Middle frontal gyrus (tissue), 1 donor: Measurements from ENCODE around the gene HDAC1.
"Not testable (repeated sequence)": the region's sequence is repeated elsewhere in the genome, so short reads cannot be mapped to it uniquely, and the experiment has no call there.

Experiments
- DNase-seq: peaks from one replicate; pipeline ENCODE4 v3.0.0-alpha.2; 2015; ENCODE audit warnings: low spot score; ENCODE audit errors: extremely low spot score

HDAC1 gene

DNA sequence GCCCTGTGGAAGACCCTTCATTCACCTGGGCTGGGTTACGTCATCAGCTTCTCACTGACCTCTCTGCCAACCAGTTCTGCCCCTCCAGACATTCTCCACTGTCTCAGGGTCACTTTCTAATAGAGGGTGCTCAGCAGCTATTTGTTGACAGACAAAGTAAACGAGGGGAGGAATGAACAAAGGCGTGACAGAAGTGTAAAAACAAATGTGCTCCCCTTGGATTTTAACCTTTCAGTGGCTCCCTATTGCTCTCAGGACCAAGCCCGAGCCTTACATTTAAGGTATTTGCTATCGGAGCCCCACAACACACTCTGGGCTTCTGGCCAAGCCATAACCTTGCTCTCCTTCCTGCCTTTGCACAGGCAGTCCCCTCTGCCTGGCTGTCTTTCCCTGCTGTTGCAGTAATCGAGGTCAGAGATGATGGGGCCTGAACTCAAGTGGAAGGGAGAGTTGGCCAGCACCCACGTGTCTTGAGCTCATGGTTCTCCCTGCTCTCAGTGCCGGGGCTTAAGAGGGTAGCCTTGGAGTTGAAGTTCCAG, 53.5 kb downstream of the HDAC1 start:
- no peak for DNase-seq

DNA sequence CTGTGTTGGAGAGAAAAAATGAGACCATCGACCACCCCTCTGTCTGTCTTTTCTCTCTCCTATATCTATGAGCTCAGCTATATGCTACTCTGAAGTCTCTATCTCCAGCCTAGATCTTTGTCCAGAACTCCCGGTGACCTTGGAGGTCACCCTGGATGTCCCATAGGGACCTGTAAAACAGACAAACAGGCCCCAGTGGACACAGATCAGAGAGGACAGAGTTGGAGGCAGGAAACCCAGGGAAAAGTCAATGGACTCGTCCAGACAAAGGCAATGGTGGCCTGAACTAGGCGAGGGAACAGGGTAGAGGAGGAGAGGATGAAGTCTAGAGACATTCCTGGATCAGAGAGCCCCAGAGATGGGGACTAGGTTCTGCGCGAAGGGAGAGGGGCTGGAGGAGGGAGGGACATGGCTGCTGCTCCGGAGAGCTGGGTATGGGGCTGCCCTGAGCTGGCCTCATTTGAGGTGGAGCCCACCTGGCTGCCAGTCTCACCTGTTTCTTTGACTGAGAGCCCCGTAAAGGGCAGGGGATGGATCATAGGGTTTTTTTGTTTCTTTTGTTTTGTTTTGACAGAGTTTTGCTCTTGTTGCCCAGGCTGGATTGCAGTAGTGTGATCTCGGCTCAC, 54.8 kb downstream of the HDAC1 start:
- no peak for DNase-seq

DNA sequence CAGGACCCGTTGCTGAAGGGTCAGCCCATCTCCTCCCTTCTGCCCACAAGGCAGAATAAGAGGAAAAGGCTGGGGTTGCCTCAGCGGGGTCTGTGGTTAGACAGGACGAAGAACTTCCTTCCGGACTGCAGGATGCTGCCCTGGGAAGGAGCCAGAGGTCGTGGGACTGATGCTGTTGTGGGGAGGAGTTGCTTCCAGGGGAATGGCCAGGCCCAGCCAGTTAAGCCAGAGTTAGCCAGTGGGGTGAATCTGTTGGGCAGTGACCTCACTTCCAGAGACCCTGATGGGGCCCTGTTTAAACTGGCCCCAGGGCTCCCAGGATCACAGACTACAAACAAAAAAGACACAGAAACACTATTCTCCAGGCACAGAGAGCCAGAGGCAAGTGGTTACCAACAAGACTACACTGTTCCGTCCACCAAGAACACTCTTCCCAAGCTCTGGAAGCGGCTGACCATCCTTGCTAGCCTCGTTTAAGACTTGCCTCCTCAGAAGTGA, 57.4 kb downstream of the HDAC1 start:
- DNase-seq: no peak

DNA sequence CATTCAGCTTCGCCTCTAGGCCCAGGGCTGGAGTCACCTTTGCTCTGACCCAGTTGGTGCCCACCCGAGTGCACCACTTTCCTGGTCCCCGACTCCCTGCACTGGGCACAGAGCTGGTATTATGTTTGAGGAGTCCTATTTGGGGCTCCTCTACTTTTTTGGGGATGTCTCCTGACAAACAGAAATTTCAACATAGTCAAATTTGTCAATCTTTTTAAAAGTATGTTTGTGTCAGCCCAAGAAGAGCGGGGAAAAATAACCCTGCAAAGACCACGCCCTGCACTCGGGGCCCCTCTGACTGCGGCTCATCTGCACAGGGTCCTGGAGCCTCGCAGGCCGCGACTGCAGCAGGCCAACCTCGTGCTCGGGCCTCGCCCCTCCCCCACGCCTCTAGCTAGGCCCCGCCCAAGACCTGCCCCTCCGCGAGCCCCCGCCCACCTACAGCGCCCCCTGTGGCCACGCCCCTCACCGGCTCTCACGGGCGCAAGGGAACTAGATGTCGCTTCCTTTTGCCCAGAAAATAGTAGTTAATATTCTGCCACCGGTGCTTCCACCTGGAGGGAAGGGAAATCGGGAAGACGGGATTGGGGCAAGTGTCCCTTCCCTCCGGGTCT, 59.0 kb downstream of the HDAC1 start:
- DNase-seq: no peak

DNA sequence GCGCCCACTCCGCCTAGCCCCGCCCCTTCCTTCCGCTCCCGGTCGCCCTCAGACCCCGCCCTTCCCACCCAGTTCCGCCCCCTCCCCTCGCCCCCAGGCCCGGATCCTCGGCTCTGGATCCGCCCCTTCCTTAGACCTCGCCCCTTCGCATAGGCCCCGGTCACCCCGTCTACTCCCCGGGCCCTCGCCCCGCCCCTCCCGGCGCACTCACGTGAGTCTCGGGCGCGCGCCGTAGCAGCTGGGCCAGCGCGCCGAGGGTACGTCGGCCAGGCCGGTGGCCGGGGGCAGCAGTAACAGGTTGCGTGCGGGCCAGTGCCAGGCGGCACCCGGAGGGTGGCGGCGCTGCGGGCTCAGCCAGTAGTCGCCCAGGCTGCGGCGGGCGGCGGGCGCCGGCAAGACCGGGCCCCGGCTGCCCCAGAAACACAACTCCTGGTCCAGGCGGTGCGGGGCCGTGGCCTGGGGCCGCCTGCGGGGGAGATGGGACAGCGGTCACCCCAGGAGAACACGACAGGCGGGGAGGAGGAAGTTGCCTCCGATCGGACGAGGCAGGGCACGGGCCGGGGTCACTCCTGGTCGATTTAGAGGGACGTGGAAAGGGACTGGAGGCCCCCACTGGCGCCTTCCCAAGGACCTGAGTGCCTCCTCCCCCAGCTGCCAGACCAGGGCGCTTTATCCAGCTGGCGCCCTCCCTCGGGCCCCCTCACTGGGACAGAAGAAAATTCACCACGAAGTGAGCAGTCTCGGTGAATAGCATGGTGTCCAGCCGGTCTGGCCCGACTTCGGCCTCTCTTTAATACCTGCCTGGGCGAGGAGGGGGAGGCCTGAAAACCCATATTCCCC, 59.7 kb downstream of the HDAC1 start:
- peak; percentile 80 for DNase-seq

DNA sequence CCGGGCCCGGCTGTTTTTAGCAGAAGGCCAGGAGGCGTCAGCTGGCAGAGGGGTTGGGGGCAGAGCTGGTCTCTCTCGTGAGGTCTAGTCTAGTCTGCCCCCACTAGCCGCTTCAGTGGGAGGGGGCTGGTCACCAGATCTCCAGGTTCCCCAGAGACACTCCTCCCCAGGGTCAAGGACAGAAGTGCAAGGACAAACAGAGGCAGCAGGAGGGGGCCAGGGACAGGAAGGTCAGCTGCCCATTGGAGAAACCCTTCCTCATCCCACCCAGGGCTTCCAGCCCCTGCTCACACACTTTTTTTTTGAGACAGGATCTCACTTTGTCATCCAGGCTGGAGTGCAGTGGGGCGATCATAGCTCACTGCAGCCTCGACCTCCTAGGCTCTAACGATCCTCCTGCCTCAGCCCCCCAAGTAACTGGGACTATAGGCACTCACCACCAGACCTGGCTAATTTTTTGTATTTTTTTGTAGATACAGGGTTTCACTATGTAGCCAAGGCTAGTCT, 60.4 kb downstream of the HDAC1 start:
- no peak for DNase-seq

DNA sequence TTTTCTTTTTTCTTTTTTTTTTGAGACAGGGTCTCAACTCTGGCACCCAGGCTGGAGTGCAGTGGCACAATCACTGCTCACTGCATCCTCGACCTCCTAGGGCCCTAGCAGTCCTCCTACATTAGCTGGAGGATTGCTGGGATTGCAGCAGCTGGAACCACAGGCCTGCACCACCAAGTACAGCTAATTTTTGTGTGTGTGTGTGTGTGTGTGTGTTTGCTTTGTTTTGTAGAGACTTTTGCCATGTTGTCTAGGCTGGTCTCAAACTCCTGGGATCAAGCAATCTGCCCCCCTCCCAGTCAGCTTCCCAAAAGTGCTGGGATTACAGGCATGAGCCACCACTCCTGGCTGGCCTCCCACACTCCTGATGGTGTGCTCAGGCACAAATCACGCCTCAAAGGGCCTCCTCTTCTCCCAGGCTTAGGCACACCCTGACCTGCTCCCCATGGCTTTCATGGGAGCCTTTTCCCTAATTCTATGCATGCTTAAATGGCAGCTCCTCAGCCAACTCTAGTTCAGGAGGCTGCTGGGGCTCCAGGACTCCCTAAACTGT, 61.0 kb downstream of the HDAC1 start:
- no peak for DNase-seq

DNA sequence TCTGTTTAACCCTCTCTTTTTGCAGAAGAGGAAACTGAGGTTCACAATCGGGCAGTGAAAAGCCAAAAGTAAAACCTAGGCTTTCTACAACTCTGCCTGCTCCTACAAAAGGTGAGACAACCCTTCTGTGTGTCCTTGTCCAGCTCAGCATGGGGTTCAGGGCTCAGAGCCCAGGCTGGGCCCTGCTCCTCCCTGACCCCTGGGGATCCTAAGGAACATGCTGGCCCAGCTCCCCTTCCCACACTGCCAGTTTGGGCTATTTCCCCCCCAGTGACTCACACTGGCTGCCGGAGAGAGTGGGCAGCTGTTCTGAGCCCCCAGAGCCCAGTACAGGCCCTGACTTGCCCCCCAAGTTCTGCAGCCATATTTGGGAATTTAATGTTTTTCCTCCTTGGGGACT, 61.5 kb downstream of the HDAC1 start:
- no peak for DNase-seq

DNA sequence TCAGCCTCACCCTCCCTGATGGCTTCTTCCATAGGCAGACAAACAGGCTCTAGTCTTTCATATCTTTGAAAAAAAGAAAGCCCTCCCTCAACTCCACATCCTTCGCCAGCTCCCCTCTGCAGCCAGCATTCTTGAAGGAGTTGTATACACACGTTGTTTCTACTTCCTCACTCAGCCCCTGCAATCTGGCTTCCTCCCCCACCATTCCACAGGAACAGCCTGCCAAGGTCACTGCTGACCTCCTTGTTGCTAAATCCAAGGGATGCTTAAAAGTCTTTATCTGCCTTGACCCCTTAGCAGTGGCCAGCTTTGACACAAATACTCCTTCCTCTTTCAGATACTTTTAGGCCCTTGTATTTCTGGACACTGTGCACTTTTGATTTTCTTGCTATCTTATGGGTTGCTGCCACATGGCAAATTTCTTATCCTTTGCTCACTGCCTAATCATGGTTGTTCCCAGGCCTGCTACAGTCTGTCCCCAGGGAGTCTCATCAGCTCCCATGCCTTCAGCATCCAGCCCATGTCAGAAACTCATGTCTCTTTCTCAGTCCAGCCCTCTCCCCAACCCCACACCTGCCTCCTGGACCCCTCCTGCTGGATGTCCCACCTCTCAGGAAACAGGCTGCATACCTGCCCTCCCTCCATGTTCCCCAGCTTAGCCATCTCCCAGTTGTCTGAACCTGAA, 62.1 kb downstream of the HDAC1 start:
- no peak for DNase-seq

DNA sequence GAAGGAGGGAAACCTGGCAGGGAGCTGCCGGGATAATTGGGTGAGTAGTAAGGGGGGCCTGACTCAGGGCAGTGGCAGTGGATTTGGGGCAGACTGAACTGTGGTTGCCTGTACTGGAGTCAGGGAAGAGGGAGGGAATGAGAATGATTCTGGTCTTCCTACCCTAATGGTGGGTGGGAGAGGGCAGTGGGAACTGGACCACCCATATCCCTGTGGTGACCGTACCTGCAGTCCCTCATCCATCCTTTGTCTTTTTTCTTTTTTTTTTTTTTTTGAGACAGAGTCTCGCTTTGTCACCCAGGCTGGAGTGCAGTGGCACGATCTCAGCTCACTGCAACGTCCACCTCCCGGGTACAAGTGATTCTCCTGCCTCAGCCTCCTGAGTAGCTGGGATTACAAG, 63.9 kb downstream of the HDAC1 start:
- DNase-seq: not testable (repeated sequence)

DNA sequence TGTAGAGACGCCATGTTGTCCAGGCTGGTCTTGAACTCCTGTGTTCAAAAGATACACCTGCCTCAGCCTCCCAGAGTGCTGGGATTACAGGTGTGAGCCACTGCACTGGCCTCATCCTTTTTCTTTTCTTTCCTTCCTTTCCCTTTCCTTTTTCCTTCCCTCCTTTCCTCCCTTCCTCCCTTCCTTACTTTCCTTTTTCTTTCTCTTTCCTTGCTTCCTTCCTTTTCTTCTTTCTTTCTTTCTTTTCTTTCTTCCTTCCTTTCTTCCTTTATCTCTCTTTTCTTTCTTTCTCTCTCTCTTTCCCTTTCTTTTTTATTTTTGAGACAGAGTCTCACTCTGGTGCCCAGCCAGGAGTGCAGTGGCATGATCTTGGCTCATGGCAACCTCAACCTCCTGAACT, 64.6 kb downstream of the HDAC1 start:
- no peak for DNase-seq

DNA sequence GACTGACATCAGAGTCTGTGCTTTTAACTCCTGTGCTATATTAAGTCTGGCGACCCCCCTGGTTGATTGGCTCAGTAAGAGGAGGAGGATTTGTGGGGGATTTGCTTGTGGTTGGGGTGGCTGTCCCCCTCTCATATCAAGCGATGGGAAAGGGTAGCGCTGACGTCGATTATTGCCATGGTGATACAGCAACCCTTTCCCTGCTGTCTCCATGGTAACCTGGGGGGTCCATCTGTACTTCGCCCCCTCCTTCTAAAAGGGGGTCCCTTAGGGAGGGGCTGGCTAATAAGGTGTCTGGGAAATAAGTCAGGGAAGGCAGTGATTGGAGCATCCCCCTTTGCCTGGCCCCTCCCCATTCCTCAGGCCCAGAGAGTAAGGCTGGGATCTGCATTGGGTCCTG, 65.7 kb downstream of the HDAC1 start:
- DNase-seq: no peak

DNA sequence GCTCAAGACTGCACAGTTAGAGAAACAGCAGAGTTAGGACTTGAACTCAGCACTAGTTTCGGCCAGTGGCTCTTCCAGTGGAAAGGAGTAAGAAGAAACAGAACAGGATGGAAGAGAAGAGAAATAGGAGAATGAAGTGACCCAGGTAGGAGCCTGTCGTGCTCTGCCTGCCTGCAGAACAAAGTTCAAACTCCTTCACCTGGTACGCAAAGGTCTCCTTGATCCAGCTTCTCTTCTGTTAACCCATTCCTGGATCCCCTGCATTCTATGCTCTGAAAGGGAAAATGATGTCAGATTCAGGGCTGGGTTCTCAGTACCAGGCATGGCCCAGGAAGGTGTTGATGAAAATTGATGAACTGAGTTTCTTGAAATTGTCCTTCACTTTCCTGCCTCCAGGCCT, 66.6 kb downstream of the HDAC1 start:
- DNase-seq: no peak

DNA sequence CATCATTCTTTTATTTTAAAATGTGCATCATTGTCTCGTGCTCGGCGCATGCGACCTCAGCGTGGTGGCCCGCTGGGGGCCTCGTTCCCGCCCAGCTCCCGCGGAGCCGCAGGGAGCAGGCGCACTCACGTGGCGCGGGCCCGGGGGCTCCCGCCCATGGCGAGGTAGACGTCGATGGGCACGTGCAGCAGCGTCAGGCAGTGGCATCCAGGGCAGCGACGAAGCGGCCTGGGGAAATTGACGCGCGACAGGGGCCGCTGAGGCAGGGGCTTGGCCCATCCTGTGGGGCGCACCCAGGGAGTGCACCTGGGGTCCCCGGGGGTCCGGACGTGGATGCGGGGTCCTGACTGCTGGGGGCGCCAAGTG, 69.4 kb downstream of the HDAC1 start:
- no peak for DNase-seq

DNA sequence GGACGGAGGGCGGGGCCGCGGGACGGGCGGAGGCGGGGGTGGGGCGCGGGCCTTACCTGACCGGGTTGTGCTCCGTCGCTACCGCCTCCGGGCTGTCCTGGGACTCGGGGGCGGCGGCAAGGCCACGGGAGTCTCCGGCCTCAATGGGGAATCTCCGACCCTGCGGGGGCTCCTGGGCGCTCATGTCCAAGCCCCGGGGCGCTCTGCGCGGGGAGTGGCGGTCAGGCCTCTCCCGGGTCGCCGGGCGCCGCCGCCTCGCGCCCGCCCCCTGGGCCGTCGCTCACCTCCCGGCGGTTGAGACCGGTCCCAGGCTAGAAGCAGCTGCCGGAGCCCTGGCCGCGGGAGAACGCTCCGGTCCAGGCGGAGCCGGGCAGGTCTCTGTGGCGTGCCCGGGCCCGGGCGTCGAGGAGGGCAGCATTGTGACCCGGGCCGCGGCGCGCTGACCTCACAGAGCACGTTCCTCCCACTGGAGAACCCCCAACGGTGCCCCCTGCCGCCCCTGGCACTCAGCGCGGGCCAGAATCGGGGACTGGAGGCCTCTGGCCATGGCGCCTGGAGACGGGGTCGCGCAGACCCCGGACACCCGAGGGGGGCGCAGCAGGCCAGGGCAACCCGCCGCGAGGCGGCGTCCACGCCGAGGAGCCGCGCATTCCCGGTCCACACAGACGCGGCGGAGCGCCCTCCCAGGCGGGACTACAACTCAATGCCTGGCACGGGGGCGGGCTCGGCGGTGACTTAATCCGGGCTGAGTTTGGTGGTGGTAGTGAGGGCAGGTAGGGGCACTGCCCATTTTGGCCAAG, 70.0 kb downstream of the HDAC1 start:
- peak; percentile 34 for DNase-seq

DNA sequence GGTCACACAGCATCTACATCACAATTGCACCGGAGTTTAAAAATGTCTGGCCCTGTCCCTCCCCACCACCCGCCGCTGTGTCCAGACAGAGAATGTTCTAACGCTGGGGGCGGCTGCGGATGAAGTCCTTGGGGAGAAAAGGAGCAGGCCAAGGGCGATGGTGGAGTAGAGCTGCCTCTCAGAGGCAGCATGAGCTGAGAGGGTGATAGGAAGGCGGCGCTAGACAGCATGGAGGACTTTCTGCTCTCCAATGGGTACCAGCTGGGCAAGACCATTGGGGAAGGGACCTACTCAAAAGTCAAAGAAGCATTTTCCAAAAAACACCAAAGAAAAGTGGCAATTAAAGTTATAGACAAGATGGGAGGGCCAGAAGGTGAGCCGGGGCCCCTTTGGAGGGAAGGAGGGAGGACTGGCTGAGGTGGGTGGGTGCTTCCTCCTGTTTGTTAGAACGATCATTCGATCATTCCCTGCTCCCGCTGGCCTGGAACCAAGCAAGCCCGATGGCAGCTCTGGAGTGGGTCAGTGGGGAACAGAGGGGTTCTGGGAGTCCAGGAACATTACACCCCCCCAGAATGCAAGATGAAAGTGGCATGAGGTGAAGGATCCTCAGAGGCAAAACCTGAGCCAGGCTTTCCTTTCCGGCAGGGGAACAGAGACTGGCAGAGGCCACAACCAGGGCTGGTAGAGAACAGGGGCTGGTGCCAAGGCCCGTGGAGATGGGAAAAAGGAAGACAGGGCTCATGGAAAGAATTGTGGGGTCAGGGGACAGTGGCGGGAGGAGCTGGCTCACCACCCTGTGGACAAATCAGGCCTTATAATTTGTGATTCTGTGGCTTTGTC, 70.8 kb downstream of the HDAC1 start, which contains the start of the genes FAM229A and TSSK3:
Gene FAM229A (minus strand): TSS at position 12 of the 840 bp plus-strand sequence. CDS start 394 bp downstream, outside the sequence.
Gene TSSK3 (plus strand): TSS at position 66 of the 840 bp plus-strand sequence. CDS start 163 bp downstream, at position 229.
- no peak for DNase-seq

DNA sequence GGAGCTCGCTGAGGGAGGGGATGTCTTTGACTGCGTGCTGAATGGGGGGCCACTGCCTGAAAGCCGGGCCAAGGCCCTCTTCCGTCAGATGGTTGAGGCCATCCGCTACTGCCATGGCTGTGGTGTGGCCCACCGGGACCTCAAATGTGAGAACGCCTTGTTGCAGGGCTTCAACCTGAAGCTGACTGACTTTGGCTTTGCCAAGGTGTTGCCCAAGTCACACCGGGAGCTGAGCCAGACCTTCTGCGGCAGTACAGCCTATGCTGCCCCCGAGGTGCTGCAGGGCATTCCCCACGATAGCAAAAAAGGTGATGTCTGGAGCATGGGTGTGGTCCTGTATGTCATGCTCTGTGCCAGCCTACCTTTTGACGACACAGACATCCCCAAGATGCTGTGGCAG, 71.8 kb downstream of the HDAC1 start:
- DNase-seq: no peak

DNA sequence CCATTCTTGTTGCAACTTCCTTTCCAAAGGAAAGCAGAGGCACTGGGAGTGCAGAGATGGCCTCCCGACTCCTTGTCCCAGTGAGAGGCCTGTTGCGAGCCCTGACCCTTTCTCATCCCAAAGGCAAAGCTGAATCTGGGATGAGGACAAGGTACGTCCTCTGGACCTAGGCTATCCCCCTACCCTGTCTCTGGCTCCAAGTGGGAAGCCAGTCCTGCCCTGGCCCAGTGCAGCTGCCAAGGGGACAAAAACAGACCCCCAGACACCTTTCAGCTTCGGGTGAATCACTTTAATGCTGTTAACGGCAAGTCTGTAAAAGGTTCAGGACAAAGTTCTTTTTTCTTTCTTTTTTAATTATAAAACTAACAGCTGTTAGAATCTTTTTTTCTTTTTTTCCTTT, 73.0 kb downstream of the HDAC1 start:
- no peak for DNase-seq

DNA sequence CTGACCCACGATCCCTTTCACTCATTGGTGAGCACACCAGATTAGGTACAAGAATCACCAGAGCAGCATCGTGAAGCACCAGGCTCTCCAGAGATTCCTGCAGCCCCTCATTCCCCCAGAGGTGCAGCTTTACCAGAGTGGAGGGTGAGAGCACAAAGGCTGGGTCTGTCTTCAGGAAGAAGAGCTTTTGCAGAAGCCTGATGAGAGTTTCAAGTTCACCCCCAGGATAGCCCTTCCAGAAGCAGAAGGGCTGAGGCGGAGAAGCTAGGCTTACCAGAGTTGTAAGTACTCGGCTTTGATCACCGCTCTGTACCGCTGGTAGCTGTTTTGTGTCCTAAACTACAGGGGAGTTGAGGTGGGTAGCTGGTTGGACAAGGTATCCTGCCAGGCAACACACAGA, 73.6 kb downstream of the HDAC1 start:
- no peak for DNase-seq
